K562 (cell line): ENCODE results near the gene CD46. TPM values are rescaled to one million over a fixed set of nuclear protein-coding genes. Genes with fewer than 3 reads are reported as not detected.
A peak's percentile ranks its signal among the peaks of the same experiment; 100 is the strongest.

Experiments used
- CBFA2T3 ChIP-seq: fragments of 450-650 bp; IDR thresholded peaks from 2 replicates; pipeline ENCODE4 v1.6.1; 2017
- E2F1 ChIP-seq: sonication (generic); formaldehyde crosslinking; IDR thresholded peaks from 2 replicates; pipeline ENCODE4 v1.8.1; 2023; ENCODE audit warnings: mild to moderate bottlenecking, missing genetic modification reagents, moderate library complexity
- EP400 ChIP-seq: fragments of 450-650 bp; IDR thresholded peaks from 2 replicates; pipeline ENCODE4 v1.6.1; 2017; ENCODE audit warnings: antibody characterized with exemption, mild to moderate bottlenecking, moderate library complexity
- FOXJ3 ChIP-seq: sonication (generic); formaldehyde crosslinking; IDR thresholded peaks from 2 replicates; pipeline ENCODE4 v1.4.0; 2020; ENCODE audit warnings: mild to moderate bottlenecking, missing genetic modification reagents
- NKRF ChIP-seq: fragments of 450-650 bp; IDR thresholded peaks from 2 replicates; pipeline ENCODE4 v1.6.1; 2016; ENCODE audit warnings: borderline replicate concordance
- PBX2 ChIP-seq, 2 experiments: IDR thresholded peaks in 1 of 2; conservative IDR thresholded peaks in 1 of 2; 2 replicates each; pipeline ENCODE4 v1.6.1; 2016; ENCODE audit warnings: low read depth in 2 of 2, mild to moderate bottlenecking in 1 of 2, missing compliant biosample characterization in 1 of 2, missing genetic modification characterization in 1 of 2, moderate library complexity in 1 of 2
- polyA plus RNA-seq, 8 experiments: library from polyadenylated mRNA; depleted of rRNA in 4 of 8; stranded (reverse) in 5 of 8; unstranded in 3 of 8; fragments of >200 nt; fragmentation: Nextera tagmentation in 2 of 8; fragmentation: Illumina TruSeq in 1 of 8; extraction: Ambion mirVana in 2 of 8; extraction: Trizol in 1 of 8; gene quantifications; 2 replicates each; pipeline versions ENCODE4 v1.2.1 to v1.2.3, GENCODE V29; 2011 to 2014; ENCODE audit warnings: inconsistent platforms in 1 of 8, missing spikeins in 1 of 8
- total RNA-seq, 7 experiments: library from RNA; depleted of rRNA in 6 of 7; stranded (reverse); fragments of >200 nt in 6 of 7; fragmentation: Illumina TruSeq in 2 of 7; extraction: Trizol in 2 of 7; gene quantifications; 2 replicates each; pipeline versions ENCODE4 v1.2.1 to v1.2.3, GENCODE V29; 2011 to 2021; ENCODE audit warnings: low replicate concordance in 1 of 7

CD46 gene
- total and polyA plus RNA-seq, 9 of the 15 experiments (the other 6 are each of a cell fraction or from before 2014, with no cell fraction given), result 87.9 to 374 (median 156) TPM

GRCh38 chr1:207754011-207754410 lies 2.2 kb downstream of the CD46 start (continued):
- no peak for TF ChIP-seq NKRF
- TF ChIP-seq CBFA2T3, result peak; percentile 15; the same call in 1 of the 2 replicates
- TF ChIP-seq FOXJ3 (CRISPR knock-in tag), result no peak
- TF ChIP-seq PBX2 (CRISPR knock-in tag; IDR thresholded peaks at IDR 0.05; ENCODE audit: low read depth), result no peak
- TF ChIP-seq PBX2 (tag; conservative IDR thresholded peaks at IDR 0.05; ENCODE audit: low read depth), result peak; percentile 60
- TF ChIP-seq E2F1 (CRISPR knock-in tag), result no peak
- TF ChIP-seq EP400, result 0 out of 2 replicates have a peak, but pooled peaks have one; percentile 14
